Measurements from ENCODE around the gene ABHD15. TPM values are rescaled to one million over a fixed set of nuclear protein-coding genes. Genes with fewer than 3 reads are reported as not detected.

ABHD15 gene
- total RNA-seq, 1 donor from 2014 or later, result 17.8 TPM

GRCh38 chr17:29583324-29584248, 16.7 kb upstream of the ABHD15 start:
- intact Hi-C loops (cut with micrococcal nuclease), result loop anchor here (5.0 to 10.0 kb wide), 2 partner anchors 194 to 351 kb away; partner anchors contain the start of gene SSH2

- intact Hi-C loops (cut with micrococcal nuclease), result loop anchor here (5.0 to 10.0 kb wide), 2 partner anchors 195 to 352 kb away; partner anchors contain the start of gene SSH2
These were observed 15.9 kb upstream of the ABHD15 start for GRCh38 chr17:29582772-29583171.

GRCh38 chr17:29582254-29582765, 15.5 kb upstream of the ABHD15 start:
- intact Hi-C loops (cut with micrococcal nuclease), result loop anchor here (5.0 to 10.0 kb wide), 2 partner anchors 195 to 352 kb away; partner anchors contain the start of gene SSH2

- intact Hi-C loops (cut with micrococcal nuclease), result loop anchor here (2.0 to 10.0 kb wide), 3 partner anchors 37 to 353 kb away; partner anchors contain the start of gene SSH2
These were observed 14.9 kb upstream of the ABHD15 start for GRCh38 chr17:29581583-29582253.

- intact Hi-C loops (cut with micrococcal nuclease), result loop anchor here (1.0 to 10.0 kb wide), 4 partner anchors 33 to 355 kb away; partner anchors contain the start of gene SSH2
These were observed 13.3 kb upstream of the ABHD15 start for GRCh38 chr17:29579866-29580771.

- intact Hi-C loops (cut with micrococcal nuclease), result no loop called here
These were observed 12.0 kb upstream of the ABHD15 start for GRCh38 chr17:29578626-29579485.

- intact Hi-C loops (cut with micrococcal nuclease), result no loop called here
These were observed 10.8 kb upstream of the ABHD15 start for GRCh38 chr17:29577385-29578211.

- intact Hi-C loops (cut with micrococcal nuclease), result no loop called here
These were observed 10.1 kb upstream of the ABHD15 start for GRCh38 chr17:29577001-29577370.

GRCh38 chr17:29576214-29577000, 9.6 kb upstream of the ABHD15 start:
- intact Hi-C loops (cut with micrococcal nuclease), result no loop called here

GRCh38 chr17:29575511-29576213, 8.8 kb upstream of the ABHD15 start:
- intact Hi-C loops (cut with micrococcal nuclease), result no loop called here

- intact Hi-C loops (cut with micrococcal nuclease), result no loop called here
These were observed 8.1 kb upstream of the ABHD15 start for GRCh38 chr17:29574732-29575510.

- intact Hi-C loops (cut with micrococcal nuclease), result no loop called here
These were observed 7.3 kb upstream of the ABHD15 start for GRCh38 chr17:29573871-29574731.

- intact Hi-C loops (cut with micrococcal nuclease), result no loop called here
These were observed 6.7 kb upstream of the ABHD15 start for GRCh38 chr17:29573558-29573869.

GRCh38 chr17:29572691-29573557, 6.1 kb upstream of the ABHD15 start:
- intact Hi-C loops (cut with micrococcal nuclease), result no loop called here
